ENCODE results near the gene MAP3K9.

The MAP3K9 gene

GRCh38 chr14:70724944-70725343 lies 84.4 kb downstream of the MAP3K9 start:
- H3K9me3 ChIP-seq (ENCODE audit: severe bottlenecking) = no peaks in the 10 kb centered on the region
- TF ChIP-seq CTCF (IDR thresholded peaks at IDR 0.05; ENCODE audit: low read depth, low read length) = no peak
- DNase-seq = no peak
- H3K27ac ChIP-seq = no peak overlapping the region
- H3K4me3 ChIP-seq (ENCODE audit: low read depth, low read length) = no peak overlapping the region
- H3K27me3 ChIP-seq (ENCODE audit: insufficient read depth, low read depth, severe bottlenecking) = no peaks in the 10 kb centered on the region
- peaks cover 10% of the 10 kb centered on the region; the same call in 1 of the 2 replicates for H3K36me3 ChIP-seq

- no peak for DNase-seq
- Histone ChIP-seq H3K27me3 (ENCODE audit: insufficient read depth, low read depth, severe bottlenecking) (no peaks in the 10 kb centered on the region), H3K4me3 (ENCODE audit: low read depth, low read length) (no peak overlapping the region), H3K36me3 (peaks cover 5% of the 10 kb centered on the region; the same call in 1 of the 2 replicates), H3K27ac (no peak overlapping the region), H3K9me3 (ENCODE audit: severe bottlenecking) (no peaks in the 10 kb centered on the region)
- no peak for TF ChIP-seq CTCF (IDR thresholded peaks at IDR 0.05; ENCODE audit: low read depth, low read length)
These were observed 85.2 kb downstream of the MAP3K9 start for GRCh38 chr14:70724110-70724509.

- Histone ChIP-seq H3K27ac (no peak overlapping the region), H3K36me3 (peaks cover 2% of the 10 kb centered on the region; the same call in 1 of the 2 replicates), H3K9me3 (ENCODE audit: severe bottlenecking) (no peaks in the 10 kb centered on the region), H3K4me3 (ENCODE audit: low read depth, low read length) (no peak overlapping the region), H3K27me3 (ENCODE audit: insufficient read depth, low read depth, severe bottlenecking) (no peaks in the 10 kb centered on the region)
- no peak for DNase-seq
- TF ChIP-seq CTCF (IDR thresholded peaks at IDR 0.05; ENCODE audit: low read depth, low read length) = no peak
These were observed 86.0 kb downstream of the MAP3K9 start for GRCh38 chr14:70723276-70723675.

- Histone ChIP-seq H3K36me3 (peaks cover 2% of the 10 kb centered on the region; the same call in 1 of the 2 replicates), H3K9me3 (ENCODE audit: severe bottlenecking) (no peaks in the 10 kb centered on the region), H3K27ac (no peak overlapping the region), H3K27me3 (ENCODE audit: insufficient read depth, low read depth, severe bottlenecking) (no peaks in the 10 kb centered on the region), H3K4me3 (ENCODE audit: low read depth, low read length) (no peak overlapping the region)
- no peak for DNase-seq
- TF ChIP-seq CTCF (IDR thresholded peaks at IDR 0.05; ENCODE audit: low read depth, low read length) = no peak
These were observed 86.9 kb downstream of the MAP3K9 start for GRCh38 chr14:70722418-70722817.

GRCh38 chr14:70721542-70721941 lies 87.8 kb downstream of the MAP3K9 start:
- Histone ChIP-seq H3K27me3 (ENCODE audit: insufficient read depth, low read depth, severe bottlenecking) (no peaks in the 10 kb centered on the region), H3K9me3 (ENCODE audit: severe bottlenecking) (no peaks in the 10 kb centered on the region), H3K4me3 (ENCODE audit: low read depth, low read length) (no peak overlapping the region), H3K36me3 (no peaks in the 10 kb centered on the region; the same call in 1 of the 2 replicates), H3K27ac (no peak overlapping the region)
- no peak for DNase-seq
- no peak for TF ChIP-seq CTCF (IDR thresholded peaks at IDR 0.05; ENCODE audit: low read depth, low read length)

GRCh38 chr14:70718383-70719118 lies 90.8 kb downstream of the MAP3K9 start:
- no peaks in the 10 kb centered on the region for H3K36me3 ChIP-seq
- TF ChIP-seq CTCF (IDR thresholded peaks at IDR 0.05; ENCODE audit: low read depth, low read length) = no peak
- H3K27me3 ChIP-seq (ENCODE audit: insufficient read depth, low read depth, severe bottlenecking) = no peaks in the 10 kb centered on the region
- no peaks in the 10 kb centered on the region for H3K9me3 ChIP-seq (ENCODE audit: severe bottlenecking)
- no peak overlapping the region for H3K4me3 ChIP-seq (ENCODE audit: low read depth, low read length)
- no peak for DNase-seq
- H3K27ac ChIP-seq = no peak overlapping the region
